ENCODE measurements around the gene ABCD3. TPM values are rescaled to one million over a fixed set of nuclear protein-coding genes. Genes with fewer than 3 reads are reported as not detected.

Gene ABCD3
- total RNA-seq (2022; extraction: Qiagen RNA extraction; ENCODE audit: low read depth), result 20.5 to 26.9 TPM (median 24.9 TPM) in 5 replicates

GRCh38 chr1:94417978-94418663, at the start of gene ABCD3:
Gene ABCD3, plus strand, starts transcription at chr1:94418389. Its CDS starts 90 bp downstream, at chr1:94418479.

DNA sequence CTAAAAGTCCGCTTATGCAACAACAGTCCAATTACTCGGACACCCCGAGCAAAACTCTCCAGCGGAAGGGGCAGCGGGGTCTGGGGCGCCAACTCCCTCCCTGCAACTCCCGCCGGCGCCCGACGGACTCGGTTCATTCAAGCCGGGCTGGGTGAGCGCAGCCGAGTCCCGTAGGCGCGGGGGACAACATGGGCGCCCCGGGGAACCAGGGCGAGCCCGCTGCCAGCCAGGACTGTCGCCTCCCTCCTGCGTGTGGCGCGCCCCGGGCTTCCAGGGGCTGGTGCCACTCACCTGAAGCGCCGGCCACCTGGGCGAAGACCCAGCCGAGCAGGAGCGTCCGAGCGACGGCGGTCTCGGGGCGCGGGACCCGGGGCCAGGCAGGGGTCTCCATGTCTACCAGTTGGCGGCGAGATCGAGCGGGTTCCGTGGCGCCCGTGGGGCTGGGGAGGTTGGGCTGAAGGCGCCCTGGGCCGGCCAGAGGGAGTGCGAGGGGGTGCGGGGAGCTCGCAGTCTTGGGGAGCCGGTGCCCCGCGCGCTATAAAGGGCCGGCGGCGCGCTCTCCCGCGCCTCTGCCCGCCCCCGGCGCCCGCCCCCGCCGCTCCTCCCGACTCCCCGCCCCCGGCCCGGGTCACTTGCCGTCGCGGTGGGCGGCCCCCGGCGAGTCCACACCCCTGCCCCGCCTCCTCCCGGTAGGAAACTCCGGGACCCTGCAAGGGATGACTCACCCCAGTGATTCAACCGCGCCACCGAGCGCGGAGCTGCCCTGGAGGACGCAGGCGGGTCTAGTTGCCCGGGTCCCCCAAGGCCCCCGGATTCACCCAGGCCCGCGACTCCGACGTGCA, 123.3 kb downstream of the ABCD3 start, which contains the start of gene F3:
TSS of gene F3 (minus strand) at position 514 of the 842 bp plus-strand sequence. CDS start at position 391, 123 bp downstream.

Other genes starting within 250 kb of the ABCD3 start
- gene ARHGAP29, start 180.8 kb upstream of the ABCD3 start, total RNA-seq (2022; extraction: Qiagen RNA extraction; ENCODE audit: low read depth), result 11.0 to 16.5 TPM (median 15.2 TPM) in 5 replicates
- gene F3, start 123.4 kb downstream of the ABCD3 start, total RNA-seq (2022; extraction: Qiagen RNA extraction; ENCODE audit: low read depth), result 1.7 to 3.2 TPM (median 2.3 TPM) in 5 replicates

All from A549 treated with GW870086 at 1 μM for 4 hours (cell line).